ENCODE data around the gene C1orf232. TPM values are rescaled to one million over a fixed set of nuclear protein-coding genes. Genes with fewer than 3 reads are reported as not detected.

Gene C1orf232
- total RNA-seq (not detected), polyA plus RNA-seq (not detected)
- long read RNA-seq, donor 1, result 0 reads
- long read RNA-seq, donor 2, result 0 reads
- long read RNA-seq, donor 3, result 0 reads
- long read RNA-seq, donor 4, result 0 reads
- long read RNA-seq, donor 5, result 0 reads

DNA sequence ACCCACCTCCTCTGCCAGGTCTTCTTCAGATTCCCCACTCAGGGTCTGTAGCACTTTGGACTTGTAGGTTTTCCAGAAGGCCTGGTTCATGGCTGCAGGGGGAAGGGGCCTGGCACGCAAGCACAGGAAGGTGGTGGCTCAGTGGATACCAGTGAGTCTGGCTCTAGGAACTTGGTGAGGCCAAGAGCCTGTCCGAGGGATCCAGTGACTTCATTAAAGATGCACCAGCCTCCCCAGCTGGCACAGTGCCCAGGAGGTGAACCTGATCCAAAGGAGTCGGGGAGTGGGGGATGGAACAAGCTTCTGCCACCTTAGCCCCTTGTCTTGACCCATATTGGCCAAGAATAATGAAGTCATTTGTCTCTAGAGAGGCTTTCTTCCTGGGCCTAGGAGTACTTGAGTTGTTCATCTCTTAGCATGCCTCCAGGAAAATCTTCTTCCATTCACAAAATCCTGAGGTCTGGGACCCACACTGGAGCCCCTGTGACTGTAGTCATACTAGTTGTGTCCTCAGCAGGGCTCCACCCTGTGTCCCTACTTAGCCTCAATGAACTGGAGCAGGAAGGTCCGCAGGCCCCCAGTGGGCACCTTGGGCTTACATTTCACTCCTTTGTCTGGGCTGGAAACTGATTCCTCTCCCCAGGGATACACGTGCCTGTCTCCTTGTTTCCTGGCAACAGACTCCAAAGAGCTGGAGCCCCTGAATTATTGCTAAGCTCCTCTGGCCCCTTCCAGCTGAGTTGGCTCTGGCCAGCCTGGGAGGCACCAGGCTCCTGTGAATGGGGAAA lies at the start of gene C1orf232:
Gene C1orf232 (minus strand): TSS at position 554 of the 788 bp plus-strand sequence. CDS start 464 bp downstream, at position 90.
- ATAC-seq (ENCODE audit: insufficient read depth, low FRiP score) (no peak), DNase-seq (no peak)
- Histone ChIP-seq H3K4me3 (peak within 1 kb of the TSS; percentile 76), H3K4me1 (ENCODE audit: control insufficient read depth in 5 of 5, insufficient read depth in 5 of 5, low read length in 5 of 5) (peaks cover 0 to 21% (median 5%) of the 10 kb centered on the region in 5 donors), H3K9ac (ENCODE audit: insufficient read depth in 1 of 2, low read length in 2 of 2) (peak within 1 kb of the TSS in 1 of 2 donors; percentile 59), H3K9me3 (ENCODE audit: control insufficient read depth in 4 of 4, insufficient read depth in 3 of 4, low read length in 3 of 4) (no peaks in the 10 kb centered on the region), H3K27ac (ENCODE audit: low read depth in 1 of 2, low read length in 1 of 2) (peak within 1 kb of the TSS; percentile 76 to 79), H3K36me3 (ENCODE audit: control insufficient read depth in 4 of 4, insufficient read depth in 4 of 4, low read length in 4 of 4) (peaks cover 0 to 3% (median 0%) of the 10 kb centered on the region in 4 donors), H3K27me3 (ENCODE audit: control insufficient read depth in 3 of 3, insufficient read depth in 3 of 3, low read length in 2 of 3) (no peaks in the 10 kb centered on the region)
- 72 to 81% methylated on average over 5 of the region's 5 CpGs for WGBS, 2 donors
- TF ChIP-seq, protein P1, sequence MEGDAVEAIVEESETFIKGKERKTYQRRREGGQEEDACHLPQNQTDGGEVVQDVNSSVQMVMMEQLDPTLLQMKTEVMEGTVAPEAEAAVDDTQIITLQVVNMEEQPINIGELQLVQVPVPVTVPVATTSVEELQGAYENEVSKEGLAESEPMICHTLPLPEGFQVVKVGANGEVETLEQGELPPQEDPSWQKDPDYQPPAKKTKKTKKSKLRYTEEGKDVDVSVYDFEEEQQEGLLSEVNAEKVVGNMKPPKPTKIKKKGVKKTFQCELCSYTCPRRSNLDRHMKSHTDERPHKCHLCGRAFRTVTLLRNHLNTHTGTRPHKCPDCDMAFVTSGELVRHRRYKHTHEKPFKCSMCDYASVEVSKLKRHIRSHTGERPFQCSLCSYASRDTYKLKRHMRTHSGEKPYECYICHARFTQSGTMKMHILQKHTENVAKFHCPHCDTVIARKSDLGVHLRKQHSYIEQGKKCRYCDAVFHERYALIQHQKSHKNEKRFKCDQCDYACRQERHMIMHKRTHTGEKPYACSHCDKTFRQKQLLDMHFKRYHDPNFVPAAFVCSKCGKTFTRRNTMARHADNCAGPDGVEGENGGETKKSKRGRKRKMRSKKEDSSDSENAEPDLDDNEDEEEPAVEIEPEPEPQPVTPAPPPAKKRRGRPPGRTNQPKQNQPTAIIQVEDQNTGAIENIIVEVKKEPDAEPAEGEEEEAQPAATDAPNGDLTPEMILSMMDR (IDR thresholded peaks at IDR 0.05; ENCODE audit: control extremely low read depth, extremely low read depth), result no peak

DNA sequence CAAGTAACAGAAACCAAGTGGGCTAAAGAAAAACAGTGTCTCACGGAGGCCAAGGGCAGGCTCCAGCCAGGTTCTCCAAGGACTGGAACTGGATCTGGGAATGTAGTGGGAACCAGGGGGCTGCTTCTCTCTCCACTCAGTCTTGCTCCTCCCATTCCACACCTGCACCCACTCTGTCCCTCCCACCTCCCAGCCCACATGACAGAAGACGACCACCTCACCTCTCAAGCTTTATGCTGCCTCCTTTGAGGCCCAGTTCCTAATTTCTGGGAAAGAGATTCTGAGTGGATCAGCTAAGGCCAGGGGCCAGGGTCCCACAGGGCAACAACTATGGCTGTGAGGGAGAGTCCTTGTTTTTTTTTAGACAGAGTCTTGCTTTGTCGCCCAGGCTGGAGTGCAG lies 46.5 kb upstream of the C1orf232 start:
- no peak overlapping the region for H3K4me3 ChIP-seq
- H3K27ac ChIP-seq (ENCODE audit: low read depth in 1 of 2, low read length in 1 of 2), result no peak overlapping the region
- no peak overlapping the region for H3K9ac ChIP-seq (ENCODE audit: insufficient read depth in 1 of 2, low read length in 2 of 2)
- TF ChIP-seq, protein P1 (IDR thresholded peaks at IDR 0.05; ENCODE audit: control extremely low read depth, extremely low read depth), result no peak
- H3K9me3 ChIP-seq (ENCODE audit: control insufficient read depth in 4 of 4, insufficient read depth in 3 of 4, low read length in 3 of 4), result no peaks in the 10 kb centered on the region
- H3K36me3 ChIP-seq (ENCODE audit: control insufficient read depth in 4 of 4, insufficient read depth in 4 of 4, low read length in 4 of 4), result no peaks in the 10 kb centered on the region
- DNase-seq (no peak), ATAC-seq (ENCODE audit: insufficient read depth, low FRiP score) (no peak)
- H3K27me3 ChIP-seq (ENCODE audit: control insufficient read depth in 3 of 3, insufficient read depth in 3 of 3, low read length in 2 of 3), result no peaks in the 10 kb centered on the region
- no peaks in the 10 kb centered on the region for H3K4me1 ChIP-seq (ENCODE audit: control insufficient read depth in 5 of 5, insufficient read depth in 5 of 5, low read length in 5 of 5)
- WGBS, 2 donors, result 49 to 52% methylated on average over 3 of the region's 3 CpGs

DNA sequence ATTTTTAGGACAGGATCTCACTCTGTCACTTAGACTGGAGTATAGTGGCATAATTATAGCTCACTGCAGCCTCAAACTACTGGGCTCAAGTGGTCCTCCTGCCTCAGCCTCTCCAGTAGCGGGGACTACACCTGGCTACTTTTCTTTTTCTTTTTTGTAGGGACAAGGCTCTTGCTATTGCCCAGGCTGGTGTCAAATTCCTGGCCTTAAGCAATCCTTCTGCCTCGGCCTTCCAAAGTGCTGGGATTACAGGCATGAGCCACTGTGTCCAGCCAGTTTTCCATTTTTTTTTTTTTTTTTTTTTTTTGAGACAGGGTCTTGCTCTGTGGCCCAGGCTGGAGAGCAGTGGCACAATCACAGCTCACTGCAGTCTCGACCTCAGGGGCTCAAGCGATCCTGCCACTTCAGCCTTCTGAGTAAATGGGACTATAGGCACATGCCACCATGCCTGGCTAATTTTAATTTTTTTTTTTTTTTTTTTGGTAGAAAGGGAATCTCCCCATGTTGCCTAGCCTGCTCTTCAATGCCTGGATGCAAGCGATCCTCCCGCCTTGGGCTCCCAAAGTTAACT lies 44.7 kb upstream of the C1orf232 start:
- Histone ChIP-seq H3K9ac (ENCODE audit: insufficient read depth in 1 of 2, low read length in 2 of 2) (no peak overlapping the region), H3K27me3 (ENCODE audit: control insufficient read depth in 3 of 3, insufficient read depth in 3 of 3, low read length in 2 of 3) (no peaks in the 10 kb centered on the region), H3K36me3 (ENCODE audit: control insufficient read depth in 4 of 4, insufficient read depth in 4 of 4, low read length in 4 of 4) (no peaks in the 10 kb centered on the region), H3K9me3 (ENCODE audit: control insufficient read depth in 4 of 4, insufficient read depth in 3 of 4, low read length in 3 of 4) (no peaks in the 10 kb centered on the region), H3K4me3 (no peak overlapping the region), H3K4me1 (ENCODE audit: control insufficient read depth in 5 of 5, insufficient read depth in 5 of 5, low read length in 5 of 5) (no peaks in the 10 kb centered on the region), H3K27ac (ENCODE audit: low read depth in 1 of 2, low read length in 1 of 2) (no peak overlapping the region)
- DNase-seq, result no peak
- ATAC-seq (ENCODE audit: insufficient read depth, low FRiP score), result no peak
- 82 to 87% methylated on average over 6 of the region's 6 CpGs for WGBS, 2 donors
- TF ChIP-seq, protein P1 (IDR thresholded peaks at IDR 0.05; ENCODE audit: control extremely low read depth, extremely low read depth), result no peak
